Astrocyte of the cerebellum (primary cell): ENCODE data around the gene FSTL1.

ENCODE experiments used
- DNase-seq: peaks from one replicate; pipeline ENCODE4 v3.0.0-alpha.2; 2011; ENCODE audit warnings: low read depth
- H3K4me3 ChIP-seq: 2 replicates; pipeline ENCODE4 v1.5.1; 2011; ENCODE audit warnings: mild to moderate bottlenecking, low read depth, low read length, moderate library complexity
- CTCF ChIP-seq: IDR thresholded peaks from 2 replicates; pipeline ENCODE4 v1.5.1; 2012; ENCODE audit warnings: low read length, low read depth, moderate library complexity, mild to moderate bottlenecking; ENCODE audit errors: missing control alignments
- in situ Hi-C: cut with HindIII; loops from 2 replicates; pipeline ENCODE4 v1.10.0; 2017; ENCODE audit warnings: low sequenced_read_pairs

The FSTL1 gene

GRCh38 chr3:120438216-120438615 lies 12.6 kb downstream of the FSTL1 start:
- H3K4me3 ChIP-seq: no peak overlapping the region
- TF ChIP-seq CTCF: no peak
- DNase-seq: no peak
- in situ Hi-C loops: no loop called here

GRCh38 chr3:120437559-120437958 lies 13.2 kb downstream of the FSTL1 start:
- no peak for TF ChIP-seq CTCF
- DNase-seq: no peak
- no peak overlapping the region for H3K4me3 ChIP-seq
- in situ Hi-C loops: no loop called here

- H3K4me3 ChIP-seq: no peak overlapping the region
- DNase-seq: no peak
- in situ Hi-C loops: no loop called here
- TF ChIP-seq CTCF: no peak
Measured at GRCh38 chr3:120436523-120437050, 14.2 kb downstream of the FSTL1 start.

- H3K4me3 ChIP-seq: no peak overlapping the region
- DNase-seq: no peak
- TF ChIP-seq CTCF: no peak
- in situ Hi-C loops: no loop called here
Measured at GRCh38 chr3:120435621-120436020, 15.2 kb downstream of the FSTL1 start.

- TF ChIP-seq CTCF: no peak
- no peak for DNase-seq
- no peak overlapping the region for H3K4me3 ChIP-seq
- in situ Hi-C loops: no loop called here
Measured at GRCh38 chr3:120433662-120434331, 17.0 kb downstream of the FSTL1 start.

- H3K4me3 ChIP-seq: no peak overlapping the region
- in situ Hi-C loops: no loop called here
- peak; percentile 94 for DNase-seq
- no peak for TF ChIP-seq CTCF
Measured at GRCh38 chr3:120432150-120432860, 18.5 kb downstream of the FSTL1 start.
